NCI-H1105 treated with DMSO at 0.1 percent for 48 hours (cell line): Measurements from ENCODE around the gene SMARCA5.

Experiments used
- DNase-seq: peaks from one replicate; lab custom pipeline; 2025; lab: John Stamatoyannopoulos, UW

SMARCA5 gene

DNA sequence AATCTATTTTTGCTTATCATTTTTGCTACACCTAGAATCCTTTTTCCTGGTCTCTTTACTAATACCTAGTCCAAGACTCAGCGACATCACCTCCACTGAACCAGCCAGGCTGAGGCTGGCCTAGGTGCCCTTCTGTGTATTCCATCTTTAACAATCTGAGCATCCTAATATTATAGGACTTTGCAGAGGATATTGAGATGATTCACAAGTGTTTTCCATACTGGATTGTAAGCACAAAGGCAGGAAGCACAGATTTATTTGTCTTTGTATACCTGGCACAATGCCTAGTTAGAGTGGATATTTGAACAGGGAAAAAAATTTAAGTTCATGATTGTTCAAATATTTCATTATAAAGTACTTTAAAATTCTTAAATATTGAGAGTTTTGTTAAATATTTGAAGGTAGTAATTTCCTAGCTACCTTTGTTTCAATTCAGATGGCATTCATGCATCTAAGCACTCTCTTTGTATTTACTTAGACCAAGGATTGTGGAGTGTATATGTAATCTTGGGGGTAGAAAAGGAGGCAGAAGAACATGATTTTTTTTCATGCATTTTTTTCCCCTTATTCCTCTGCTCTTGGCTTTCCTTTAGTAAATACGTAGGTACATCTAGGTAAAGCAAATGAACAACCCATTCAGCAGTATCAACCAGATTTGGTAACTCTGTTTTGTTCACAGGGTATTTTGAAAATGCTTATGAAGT is 18.4 kb downstream of the SMARCA5 start:
- no peak for DNase-seq

DNA sequence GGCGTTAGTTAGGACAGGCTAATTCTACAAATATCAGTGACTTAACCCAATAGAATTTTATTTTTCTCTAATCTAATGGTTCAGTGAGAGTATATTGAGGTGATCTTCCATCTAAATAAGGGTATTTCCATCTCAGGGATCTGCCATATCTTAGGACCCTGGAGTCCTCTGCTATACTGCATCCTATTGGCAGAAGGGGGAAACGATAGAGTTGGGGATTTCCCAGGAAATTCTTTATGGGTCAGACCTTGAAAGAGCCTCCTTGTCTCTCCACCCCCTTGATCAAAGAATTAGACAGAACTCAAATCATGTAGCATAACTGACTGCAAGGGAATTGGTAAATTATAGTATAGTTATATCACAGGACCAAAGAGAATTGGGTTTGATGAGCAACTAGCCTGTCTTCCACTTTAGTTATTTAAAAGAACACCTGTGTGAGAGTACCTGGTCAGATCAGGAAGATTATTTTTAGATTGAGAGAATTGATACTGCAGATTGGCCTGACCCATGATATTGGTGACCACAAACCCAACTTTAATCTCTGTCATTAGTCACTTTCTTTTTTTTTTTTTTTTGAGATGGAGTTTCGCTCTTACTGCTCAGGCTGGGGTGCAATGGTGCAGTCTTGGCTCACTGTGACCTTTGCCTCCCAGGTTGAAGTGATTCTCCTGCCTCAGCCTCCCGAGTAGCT is 25.6 kb downstream of the SMARCA5 start:
- DNase-seq = no peak

DNA sequence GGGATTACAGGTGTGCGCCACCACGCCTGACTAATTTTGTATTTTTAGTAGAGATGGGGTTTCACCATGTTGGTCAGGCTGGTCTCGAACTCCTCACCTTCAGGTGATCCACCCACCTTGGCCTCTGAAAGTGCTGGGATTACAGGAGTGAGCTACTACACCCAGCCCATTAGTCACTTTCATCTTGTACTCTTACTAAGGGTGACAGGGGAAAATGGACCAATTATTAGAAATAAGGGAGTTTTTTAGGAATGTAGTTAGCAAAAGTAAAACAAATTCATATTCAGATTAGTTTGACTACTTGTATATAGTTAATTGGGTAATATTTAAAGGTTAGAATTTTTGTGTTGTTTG is 26.1 kb downstream of the SMARCA5 start:
- DNase-seq = no peak

DNA sequence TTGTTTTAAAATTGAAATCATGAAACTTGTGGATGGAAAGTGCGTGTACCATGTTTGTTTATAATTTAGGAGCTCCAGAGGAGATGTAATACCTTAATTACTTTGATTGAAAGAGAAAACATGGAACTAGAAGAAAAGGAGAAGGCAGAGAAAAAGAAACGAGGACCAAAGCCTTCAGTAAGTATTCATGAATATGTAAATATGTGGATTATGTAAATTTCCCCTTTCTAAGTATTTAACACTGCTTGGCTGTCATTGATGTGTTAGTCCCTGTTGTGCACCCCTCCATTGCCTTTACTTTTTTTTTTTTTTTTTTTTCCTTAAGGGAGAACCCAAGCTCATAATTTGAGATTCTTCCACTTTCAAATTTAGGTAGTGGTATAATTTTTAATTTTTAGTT is 36.4 kb downstream of the SMARCA5 start:
- DNase-seq = no peak

DNA sequence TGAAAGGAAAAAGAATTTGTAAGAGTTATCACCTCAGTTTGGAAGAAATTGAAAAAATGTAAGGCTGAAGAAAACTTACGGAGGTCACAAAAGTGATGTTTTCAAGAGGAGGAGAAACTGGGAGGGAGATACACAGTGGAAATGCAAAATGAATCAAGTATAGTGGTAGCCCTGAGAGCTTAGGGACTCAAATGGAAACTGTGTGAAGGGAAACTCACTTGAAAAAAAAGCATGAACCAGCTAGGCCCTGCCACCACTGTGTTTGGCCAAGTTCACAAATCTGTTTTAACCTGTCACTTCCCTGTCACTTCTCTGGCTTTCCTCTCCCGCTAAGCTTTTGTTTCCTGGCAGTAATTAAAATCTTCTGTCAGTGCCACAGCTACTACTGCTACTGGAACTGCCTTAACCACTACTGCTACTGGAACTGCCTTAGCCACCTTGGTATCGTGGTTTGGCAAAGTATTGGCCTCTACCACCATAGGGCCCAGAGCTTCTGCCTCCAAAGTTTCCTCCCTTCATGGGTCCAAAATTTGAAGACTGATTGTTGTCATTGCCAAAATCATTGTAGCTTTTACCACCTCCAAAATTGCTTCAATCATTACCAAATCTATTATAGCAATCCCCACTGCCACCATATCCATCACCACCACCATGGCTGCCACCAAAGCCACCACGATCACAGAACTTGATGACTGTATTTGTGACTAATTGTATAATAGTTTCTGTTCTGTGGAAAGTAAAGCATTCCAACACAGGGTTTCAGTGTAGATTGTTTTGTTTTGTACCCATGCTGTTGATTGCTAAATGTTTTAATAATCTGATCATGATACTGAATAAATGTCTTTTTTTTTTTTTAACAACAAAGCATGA is 41.5 kb downstream of the SMARCA5 start:
- DNase-seq = no peak

DNA sequence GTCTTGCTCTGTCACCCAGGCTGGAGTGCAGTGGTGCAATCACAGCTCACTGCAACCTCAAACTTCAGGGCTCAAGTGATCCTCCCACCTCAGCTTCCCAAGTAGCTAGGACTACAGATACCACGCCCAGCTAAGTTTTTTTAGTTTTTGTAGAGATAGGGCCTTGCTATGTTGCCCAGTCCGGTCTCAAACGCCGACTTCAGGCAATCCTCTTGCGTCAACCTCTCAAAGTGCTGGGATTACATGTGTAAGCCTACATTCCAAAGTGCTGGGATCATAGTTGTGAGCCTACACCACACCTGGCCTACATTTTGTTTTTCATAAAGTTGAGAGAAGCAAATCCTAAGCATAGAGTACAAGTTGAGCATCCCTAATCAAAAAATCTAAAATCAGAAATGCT is 42.2 kb downstream of the SMARCA5 start:
- no peak for DNase-seq

DNA sequence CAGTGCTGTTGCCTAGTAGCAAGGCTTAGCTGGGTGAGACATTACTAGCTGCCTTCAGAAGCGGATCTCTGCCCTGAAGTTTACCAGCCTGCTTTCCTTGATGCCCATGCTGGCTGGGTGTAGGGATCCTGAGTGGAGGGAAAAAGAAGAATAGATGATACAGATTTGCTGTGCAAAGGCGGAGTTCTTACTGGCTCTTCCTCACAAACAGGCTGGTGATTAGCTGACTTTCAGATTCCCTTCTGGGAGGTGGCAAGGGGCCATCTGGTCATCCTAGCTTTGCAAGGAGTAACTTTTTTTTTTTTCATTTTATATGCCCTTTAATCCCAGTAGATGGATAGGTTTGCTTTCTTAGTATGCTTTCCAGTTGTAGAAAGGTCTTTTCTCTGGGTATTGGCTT is 44.8 kb downstream of the SMARCA5 start:
- DNase-seq = no peak

DNA sequence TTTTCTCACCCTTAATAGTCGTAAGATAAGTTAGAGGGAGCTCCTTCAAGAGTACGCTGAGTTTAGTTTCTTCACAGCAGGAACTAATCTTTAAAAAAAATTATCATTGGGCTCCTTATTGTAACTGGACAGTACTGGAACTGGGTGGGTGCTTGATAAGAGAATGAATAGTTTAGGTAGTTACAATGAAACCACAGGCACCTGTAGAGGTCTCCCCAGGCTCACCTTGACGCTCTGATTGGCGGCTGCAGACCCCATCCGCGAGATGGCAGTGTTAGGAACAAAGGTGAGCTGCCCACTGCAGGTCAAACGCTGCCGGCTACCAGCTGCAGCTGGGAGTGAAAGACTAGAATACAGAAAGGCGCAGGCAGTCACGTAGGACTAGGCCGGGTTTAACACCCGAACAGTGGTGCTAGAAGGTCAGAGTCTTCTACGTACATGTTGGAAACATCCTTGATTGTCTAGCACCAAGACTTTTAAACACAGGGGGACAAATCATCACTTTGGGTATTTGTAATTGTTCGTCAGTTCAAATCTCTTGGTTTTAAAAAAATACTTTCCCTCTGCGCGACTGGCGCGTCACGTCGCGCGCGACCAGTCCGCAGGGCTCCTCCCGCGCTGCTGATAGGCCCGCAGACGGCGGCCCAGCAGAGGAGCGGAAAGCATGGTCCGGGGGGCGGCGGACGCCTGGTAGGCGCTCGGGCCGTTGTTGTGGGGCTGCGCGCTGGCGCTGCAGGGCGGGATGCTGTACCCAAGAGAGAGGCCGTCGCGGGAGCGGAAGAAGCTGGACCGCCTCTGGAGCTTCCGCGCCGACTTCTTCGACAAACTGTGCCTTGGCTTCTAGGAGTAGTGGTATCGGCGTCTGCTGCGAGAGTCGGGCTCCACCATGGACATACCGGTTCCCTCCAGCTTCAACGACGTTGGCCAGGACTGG is 45.6 kb downstream of the SMARCA5 start:
- peak; percentile 90 for DNase-seq

DNA sequence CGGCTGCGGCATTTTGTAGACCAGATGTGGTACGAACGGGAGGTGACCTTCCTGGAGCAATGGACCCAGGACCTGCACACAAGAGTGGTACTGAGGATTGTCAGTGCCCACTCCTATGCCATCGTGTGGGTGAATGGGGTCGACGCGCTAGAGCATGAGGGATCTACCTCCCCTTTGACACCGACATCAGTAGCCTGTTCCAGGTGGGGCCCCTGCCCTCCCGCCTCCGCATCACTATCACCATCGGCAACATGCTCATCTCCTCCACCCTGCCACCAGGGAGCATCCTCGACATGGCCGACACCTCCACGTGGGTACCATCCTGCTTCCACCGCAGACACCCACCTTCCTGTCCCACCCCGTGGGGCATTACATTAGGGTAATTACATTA is 46.2 kb downstream of the SMARCA5 start:
- peak; percentile 48 for DNase-seq

DNA sequence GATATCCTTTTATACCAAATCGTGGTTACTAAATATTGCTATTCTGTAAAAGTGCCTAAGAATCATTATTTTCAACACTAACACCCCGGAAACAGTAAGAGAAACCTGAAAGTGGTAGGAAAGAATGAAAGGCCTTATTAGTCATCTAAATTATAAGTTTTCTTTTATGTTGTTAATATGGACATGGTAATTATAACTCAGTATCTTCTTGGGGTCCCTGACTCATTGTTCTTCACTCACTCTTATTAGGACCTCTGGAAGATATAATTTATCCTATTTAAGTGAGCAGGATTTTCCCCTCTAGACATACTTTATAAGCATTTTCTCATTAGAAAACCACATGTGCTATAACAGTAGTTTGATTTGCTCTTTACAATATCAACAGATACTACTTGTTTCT is 51.0 kb downstream of the SMARCA5 start:
- no peak for DNase-seq

DNA sequence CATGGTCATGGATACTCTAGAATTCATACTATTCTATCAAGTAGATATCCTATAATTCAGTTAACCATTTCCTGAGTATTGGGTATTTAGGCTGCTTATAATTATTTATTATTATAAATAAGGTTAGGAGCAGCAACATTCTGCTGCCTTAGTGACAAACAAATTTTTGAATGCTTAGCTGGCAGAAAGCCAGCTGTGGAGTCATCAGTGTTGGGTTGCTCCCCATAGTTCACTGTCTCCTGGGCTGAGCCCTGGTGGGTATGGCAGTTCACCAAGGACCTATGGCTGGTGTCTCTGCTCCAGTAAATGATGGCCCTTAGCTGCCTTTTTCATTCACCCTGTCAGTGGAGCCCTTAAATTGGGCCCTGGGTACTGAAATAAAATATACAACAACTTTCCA is 61.8 kb downstream of the SMARCA5 start:
- DNase-seq = no peak

DNA sequence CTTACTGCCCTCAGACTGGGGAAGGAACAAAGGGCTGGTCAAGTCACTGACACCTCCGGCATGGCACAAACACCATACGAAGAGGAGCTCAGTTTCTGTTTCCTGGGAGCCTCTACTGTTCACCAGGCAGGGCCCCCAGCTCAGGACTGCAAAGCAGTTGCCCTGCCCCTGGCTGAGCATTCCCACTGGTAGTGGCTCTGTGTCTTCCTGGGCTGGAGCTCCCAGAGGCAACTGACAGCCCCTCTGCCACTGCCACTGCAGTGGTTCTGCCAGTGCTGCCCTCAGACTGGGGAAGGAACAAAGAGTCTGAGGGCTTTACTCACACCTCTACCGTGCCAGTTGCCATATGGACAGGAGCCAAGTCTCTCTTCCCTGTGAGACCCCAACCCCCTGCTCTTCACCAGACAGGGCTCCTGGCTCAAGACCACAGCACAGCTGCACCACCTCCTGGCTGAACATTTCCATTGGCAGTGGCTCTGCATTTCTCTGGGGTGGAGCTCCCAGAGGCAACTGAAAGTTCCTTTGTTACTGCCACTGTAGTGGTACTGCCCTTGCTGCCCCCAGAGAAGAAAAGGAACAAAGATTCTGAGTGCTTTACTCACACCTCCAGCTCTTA is 67.9 kb downstream of the SMARCA5 start:
- DNase-seq = peak; percentile 49

DNA sequence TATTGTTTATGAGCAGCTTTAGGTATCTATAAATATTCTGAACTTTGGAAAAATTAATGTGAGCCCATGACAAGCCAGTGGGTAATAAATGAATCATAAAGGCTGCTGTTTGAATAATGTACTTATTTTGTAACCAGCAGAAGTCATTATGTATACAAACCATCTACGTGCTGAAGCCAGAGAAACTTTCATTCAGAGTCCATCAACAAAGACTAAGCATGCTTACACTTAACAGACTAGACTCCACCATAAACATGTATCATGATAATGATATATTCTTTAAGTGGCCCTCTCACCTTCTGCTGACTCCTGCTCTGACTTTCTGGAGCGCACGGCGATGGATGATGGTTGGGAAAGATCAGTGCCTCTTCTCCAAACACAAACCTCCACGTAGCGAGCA is 72.0 kb downstream of the SMARCA5 start:
- DNase-seq = no peak

DNA sequence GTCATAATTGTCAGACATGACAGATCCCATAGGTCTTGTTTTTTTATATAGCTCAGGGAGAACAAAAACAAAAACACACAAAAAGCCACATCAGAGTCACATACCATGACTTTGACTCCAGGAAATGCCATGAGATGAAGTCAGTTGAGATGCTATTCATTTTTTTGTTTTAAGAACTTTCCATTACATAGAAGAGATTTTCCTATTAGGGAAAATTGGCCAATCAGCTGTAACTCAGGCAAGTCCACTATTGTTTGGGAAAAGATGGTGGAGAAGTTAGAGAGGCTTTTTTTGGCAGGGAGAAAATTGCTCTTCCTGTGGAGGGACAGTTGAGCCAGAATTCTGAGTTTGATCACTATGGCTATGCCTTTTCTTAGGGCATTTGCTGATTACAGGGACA is 72.6 kb downstream of the SMARCA5 start:
- DNase-seq = no peak

DNA sequence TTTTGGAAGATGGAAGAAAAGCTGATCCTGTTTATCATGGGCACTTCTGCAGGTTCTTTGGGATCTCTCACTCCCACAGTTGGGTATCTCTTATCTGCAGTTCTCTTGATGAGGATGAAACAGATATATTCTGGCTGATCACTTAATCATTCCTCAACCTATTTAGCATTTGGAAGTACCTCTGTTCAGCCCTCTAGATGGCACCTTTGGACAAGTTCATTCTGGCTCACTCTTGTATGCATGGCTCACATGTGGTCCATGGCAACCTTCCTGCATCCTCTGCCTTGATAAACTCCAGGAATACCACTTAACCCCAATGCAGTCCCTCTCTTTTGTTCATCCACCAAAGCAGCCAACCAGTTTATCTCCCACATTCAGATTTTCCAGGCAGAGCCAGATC is 74.2 kb downstream of the SMARCA5 start:
- no peak for DNase-seq

DNA sequence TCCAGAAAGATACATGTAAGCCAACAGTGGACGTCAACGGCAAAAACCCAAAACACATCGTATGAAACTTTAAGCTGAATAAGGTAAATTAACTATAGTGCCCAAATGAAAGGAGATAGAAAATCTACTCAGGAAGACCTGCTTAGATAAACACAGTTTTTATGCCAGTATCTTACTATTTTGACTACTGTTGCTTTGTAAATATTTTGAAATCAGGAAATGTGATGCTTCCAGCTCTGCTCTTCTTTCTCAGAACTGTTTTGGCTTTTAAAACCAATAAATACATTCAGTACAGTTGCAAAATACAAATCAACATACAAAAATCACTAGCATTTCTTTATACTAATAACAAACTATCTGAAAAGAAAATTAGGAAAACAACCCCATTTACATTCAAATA is 83.8 kb downstream of the SMARCA5 start:
- DNase-seq = no peak

DNA sequence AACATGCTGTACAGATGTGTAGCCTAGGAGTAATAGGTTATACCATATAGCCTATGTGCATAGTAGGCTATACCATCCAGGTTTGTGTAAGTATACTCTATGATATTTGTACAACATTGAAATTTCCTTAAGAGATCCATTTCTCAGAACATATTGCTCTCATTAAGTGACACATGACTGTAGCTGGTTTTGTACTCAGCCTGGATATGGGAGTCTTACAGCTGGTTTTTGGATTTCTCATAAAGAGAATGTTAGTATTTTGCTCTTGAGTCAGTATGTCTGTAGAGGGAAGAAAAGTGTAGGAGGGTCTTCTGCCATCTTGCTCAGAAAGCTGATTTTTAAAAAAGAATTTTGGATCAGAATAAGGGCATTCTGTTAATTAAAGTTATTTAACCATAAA is 85.3 kb downstream of the SMARCA5 start:
- no peak for DNase-seq

DNA sequence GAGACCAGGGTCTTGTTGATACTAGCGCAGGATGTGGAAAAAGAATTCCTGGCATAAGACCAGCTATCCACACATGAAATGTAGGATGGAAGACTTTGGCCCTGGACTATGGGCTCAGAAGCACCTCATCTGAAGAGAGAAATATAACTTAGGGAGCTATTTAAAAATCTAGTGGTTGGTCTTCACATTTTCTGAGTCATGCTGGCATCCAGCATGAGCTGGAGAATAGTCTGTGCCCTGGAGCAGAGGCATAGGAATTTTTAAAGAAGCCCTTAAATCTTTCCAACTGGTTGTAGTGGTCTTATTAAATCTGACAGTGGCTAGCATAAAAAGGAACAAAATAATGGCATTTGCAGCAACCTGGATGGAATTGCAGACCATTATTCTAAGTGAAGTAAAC is 86.3 kb downstream of the SMARCA5 start:
- DNase-seq = no peak

DNA sequence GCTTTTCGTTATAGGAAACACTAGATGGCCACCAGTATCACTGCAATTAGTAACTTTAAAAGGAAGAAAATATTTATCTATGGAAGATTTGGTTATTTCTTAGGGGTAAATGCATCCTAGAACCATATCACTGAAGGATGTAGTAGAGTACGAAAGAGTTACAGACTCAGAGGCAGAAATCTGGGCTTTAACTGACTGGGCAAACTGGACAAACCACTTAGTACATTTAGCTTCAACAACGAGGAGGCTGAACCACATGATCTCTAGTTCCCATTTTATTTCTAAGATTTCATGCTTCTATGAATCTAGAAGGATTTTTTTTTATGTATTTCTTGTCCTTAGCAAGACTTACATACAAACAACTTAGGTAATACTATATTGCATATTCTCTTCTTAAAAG is 93.0 kb downstream of the SMARCA5 start:
- DNase-seq = no peak
